BE2C (cell line): ENCODE results near the gene FAM219A.

ENCODE experiments used
- DNase-seq: peaks from one replicate; pipeline ENCODE4 v3.0.0-alpha.2; 2020
- H3K27me3 ChIP-seq: fragments of 250-450 bp; sonication (Bioruptor Pico); 2 replicates; pipeline ENCODE4 v1.5.1; 2020; ENCODE audit warnings: mild to moderate bottlenecking
- H3K36me3 ChIP-seq: fragments of 250-450 bp; sonication (Bioruptor Pico); 2 replicates; pipeline ENCODE4 v1.5.1; 2020; ENCODE audit warnings: mild to moderate bottlenecking
- H3K4me1 ChIP-seq: fragments of 250-450 bp; sonication (Bioruptor Pico); 2 replicates; pipeline ENCODE4 v1.5.1; 2020
- H3K4me3 ChIP-seq: 2 replicates; pipeline ENCODE4 v1.5.1; 2011; ENCODE audit warnings: low read depth, low read length
- H3K9me3 ChIP-seq: fragments of 250-450 bp; sonication (Bioruptor Pico); 2 replicates; pipeline ENCODE4 v1.5.1; 2020
- TF ChIP-seq, protein P1 (sequence below): IDR thresholded peaks from 2 replicates; pipeline ENCODE4 v1.5.1; 2012; ENCODE audit warnings: mild to moderate bottlenecking, low read depth, low read length

FAM219A gene

DNA sequence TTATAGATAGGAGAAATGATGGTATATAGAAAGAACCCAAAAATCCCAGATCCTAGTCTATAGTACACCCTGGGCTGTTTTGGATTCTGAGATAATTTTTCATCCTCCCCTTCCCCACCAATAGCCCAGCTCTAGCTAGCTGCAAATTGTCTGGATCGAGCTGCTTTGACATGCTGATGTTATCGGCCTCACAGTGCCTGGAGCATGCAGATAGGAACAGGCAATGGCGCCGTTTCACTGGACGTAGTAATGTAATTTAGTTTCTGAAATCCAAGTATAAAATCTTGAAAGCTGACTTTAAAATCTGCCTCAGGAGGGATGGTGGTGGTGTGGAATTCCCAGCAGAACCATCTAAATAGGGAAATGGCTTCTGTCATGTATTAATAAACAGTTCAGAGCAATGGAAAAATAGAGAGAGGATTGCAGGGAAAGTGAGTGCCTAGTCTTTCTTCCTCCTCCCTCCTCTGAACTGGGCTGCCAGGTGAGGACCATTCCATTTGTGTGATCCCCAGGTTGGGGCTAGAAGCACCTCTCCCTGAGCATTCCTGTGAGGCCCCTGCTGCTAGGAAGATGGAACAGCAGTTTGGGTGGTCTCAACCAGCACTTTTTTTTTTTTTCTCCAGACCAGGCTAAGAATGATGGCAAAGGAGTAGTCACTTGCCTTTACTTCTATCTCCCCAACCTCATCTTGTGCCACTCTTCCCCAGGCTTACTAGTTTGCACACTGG is 31.9 kb downstream of the FAM219A start:
- TF ChIP-seq, protein P1, sequence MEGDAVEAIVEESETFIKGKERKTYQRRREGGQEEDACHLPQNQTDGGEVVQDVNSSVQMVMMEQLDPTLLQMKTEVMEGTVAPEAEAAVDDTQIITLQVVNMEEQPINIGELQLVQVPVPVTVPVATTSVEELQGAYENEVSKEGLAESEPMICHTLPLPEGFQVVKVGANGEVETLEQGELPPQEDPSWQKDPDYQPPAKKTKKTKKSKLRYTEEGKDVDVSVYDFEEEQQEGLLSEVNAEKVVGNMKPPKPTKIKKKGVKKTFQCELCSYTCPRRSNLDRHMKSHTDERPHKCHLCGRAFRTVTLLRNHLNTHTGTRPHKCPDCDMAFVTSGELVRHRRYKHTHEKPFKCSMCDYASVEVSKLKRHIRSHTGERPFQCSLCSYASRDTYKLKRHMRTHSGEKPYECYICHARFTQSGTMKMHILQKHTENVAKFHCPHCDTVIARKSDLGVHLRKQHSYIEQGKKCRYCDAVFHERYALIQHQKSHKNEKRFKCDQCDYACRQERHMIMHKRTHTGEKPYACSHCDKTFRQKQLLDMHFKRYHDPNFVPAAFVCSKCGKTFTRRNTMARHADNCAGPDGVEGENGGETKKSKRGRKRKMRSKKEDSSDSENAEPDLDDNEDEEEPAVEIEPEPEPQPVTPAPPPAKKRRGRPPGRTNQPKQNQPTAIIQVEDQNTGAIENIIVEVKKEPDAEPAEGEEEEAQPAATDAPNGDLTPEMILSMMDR: peak; percentile 43
- H3K27me3 ChIP-seq: no peaks in the 10 kb centered on the region
- no peaks in the 10 kb centered on the region for H3K36me3 ChIP-seq
- DNase-seq: peak; percentile 82
- no peak overlapping the region for H3K4me3 ChIP-seq
- H3K4me1 ChIP-seq: peaks cover 69% of the 10 kb centered on the region
- no peaks in the 10 kb centered on the region for H3K9me3 ChIP-seq

DNA sequence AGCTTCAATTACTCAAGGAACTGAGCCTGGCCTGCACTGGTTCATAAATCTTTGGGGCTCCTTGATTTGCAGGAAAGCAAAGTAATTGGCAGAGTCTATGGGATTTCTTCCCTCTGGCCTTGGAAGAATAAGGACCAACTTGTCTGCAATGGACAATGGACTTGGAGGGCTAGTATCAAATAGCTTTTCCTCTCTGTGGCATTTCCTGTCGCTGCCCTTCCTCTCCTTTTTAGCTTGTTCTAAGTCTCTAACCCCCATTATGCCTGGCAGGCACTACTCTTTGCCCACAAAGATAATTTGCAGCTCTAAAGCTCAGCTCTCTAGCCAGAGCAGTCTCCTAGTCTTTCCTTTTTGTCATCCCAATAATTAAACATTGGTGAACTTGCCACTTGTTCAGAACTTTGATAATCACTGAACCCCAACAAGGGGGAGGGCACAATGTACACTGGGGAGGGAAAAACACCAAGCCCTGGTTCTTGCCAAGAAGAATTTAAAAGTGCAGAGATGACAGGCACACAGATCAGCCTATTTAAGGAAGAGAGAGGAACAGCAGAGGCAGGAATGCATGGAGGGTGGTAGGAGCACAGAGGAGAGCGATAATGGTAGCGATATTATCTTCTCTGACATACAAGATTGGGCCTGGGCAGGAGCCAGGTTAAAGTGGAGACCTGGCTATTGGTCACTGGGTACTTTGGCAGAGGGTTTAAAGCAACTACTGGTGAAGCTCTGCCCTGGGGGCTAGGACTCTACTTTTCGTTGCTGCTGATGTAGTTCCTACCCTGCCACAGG is 38.5 kb downstream of the FAM219A start:
- TF ChIP-seq, protein P1: no peak
- Histone ChIP-seq H3K4me3 (no peak overlapping the region), H3K27me3 (no peaks in the 10 kb centered on the region), H3K4me1 (peaks cover 36% of the 10 kb centered on the region), H3K36me3 (peaks cover 16% of the 10 kb centered on the region), H3K9me3 (no peaks in the 10 kb centered on the region)
- DNase-seq: peak; percentile 34

DNA sequence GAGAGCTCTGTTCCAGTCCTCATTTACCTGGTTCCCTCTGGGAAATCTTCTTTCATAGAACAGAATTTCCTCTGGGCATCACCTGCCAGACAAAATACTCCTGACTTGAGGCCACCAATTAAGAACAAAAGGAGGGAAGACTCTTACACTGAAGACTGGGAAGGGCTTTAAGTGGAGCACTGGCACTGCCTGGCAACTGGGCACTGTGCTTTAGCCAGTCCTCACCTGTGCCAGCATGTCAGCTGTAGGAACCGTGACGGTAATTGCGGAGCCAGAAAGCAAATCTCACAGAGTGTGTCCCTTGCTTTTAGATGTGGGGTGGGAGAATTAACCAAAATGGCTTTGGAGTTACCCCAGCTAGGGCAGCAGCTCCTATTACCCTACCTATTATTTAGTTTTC is 40.6 kb downstream of the FAM219A start:
- TF ChIP-seq, protein P1: no peak
- Histone ChIP-seq H3K4me1 (peaks cover 52% of the 10 kb centered on the region), H3K4me3 (no peak overlapping the region), H3K27me3 (no peaks in the 10 kb centered on the region), H3K9me3 (no peaks in the 10 kb centered on the region), H3K36me3 (peaks cover 16% of the 10 kb centered on the region)
- no peak for DNase-seq

DNA sequence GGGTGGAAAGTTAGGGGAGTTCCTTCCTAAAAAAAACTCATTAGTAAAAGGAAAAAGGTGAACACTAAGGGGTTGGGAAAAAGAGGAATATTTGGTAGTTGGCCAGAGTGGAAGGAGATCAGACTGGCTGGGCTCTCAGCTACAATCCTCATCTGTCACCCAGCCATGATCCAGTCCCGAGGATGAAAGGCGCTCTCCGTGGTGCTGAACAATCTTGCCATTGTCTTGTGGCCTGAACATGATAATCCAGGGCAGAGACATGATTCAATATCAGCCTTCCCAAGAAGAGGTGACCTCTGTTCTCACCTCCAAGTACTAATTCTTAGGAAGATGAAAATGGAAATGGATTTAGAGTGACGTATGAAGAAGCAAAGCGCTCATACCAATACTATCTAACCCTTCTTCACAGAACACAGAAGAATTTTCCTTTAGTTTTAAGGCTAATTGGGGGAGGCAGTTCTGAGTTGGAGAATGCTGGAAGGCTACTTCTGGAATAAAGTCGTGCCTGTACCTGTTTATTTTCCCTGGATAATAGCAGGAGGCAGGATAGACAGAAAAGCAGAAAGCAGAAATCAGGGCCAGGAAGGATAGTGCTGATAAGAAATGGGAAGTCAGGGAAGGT is 45.0 kb downstream of the FAM219A start:
- Histone ChIP-seq H3K9me3 (no peaks in the 10 kb centered on the region), H3K4me1 (peaks cover 49% of the 10 kb centered on the region), H3K4me3 (no peak overlapping the region), H3K27me3 (no peaks in the 10 kb centered on the region), H3K36me3 (peaks cover 13% of the 10 kb centered on the region)
- TF ChIP-seq, protein P1: no peak
- DNase-seq: no peak

DNA sequence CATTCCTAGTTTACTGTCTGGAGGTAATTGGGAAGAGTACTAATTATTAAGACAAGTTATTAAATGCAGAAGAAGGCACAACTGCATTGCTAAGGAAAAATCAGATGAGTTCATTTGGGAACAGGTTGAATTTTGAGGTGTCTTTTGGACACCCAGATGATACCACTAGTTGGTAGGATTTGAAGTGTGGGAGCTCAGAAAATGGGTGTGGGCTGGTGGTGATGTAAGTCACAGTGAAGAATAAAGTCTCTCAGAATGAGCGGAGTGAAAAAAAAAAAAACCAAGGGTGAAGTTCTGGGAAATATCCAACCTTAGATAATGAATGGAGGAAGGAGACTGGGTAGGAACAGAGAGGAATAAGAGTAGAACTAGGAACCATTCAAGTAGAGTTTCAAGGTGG is 46.0 kb downstream of the FAM219A start:
- peaks cover 58% of the 10 kb centered on the region for H3K4me1 ChIP-seq
- no peaks in the 10 kb centered on the region for H3K27me3 ChIP-seq
- TF ChIP-seq, protein P1: no peak
- no peaks in the 10 kb centered on the region for H3K9me3 ChIP-seq
- H3K4me3 ChIP-seq: no peak overlapping the region
- DNase-seq: no peak
- peaks cover 10% of the 10 kb centered on the region for H3K36me3 ChIP-seq
